GM18508 (cell line): Measurements from ENCODE around the gene P2RY2.
"Not testable (repeated sequence)": the region's sequence is repeated elsewhere in the genome, so short reads cannot be mapped to it uniquely, and the experiment has no call there.

Experiments used
- ATAC-seq: cut with Tn5 transposase; IDR thresholded peaks from one replicate; pipeline ENCODE4 v1.9.1; 2021; ENCODE audit warnings: moderate number of reproducible peaks; ENCODE audit not compliant: insufficient read depth, unreplicated experiment

Gene P2RY2

DNA sequence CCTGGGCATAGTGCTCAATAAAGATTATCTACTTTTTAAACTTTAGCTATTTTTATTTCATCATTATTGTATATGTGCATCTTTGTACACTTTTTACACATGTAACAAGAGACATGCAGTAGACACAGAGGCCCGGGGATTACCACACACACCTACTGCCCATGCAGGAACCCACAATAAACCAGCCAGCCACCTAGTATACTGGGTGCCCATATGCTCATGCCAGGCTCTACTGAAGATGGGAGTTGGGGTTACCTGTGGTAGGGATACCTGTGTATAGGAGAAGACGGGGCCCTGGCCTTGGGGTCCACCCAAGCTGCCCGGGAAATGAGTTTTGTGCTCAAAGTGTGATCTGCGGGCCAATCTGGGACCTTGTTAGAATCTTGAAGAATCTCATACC is 31.2 kb upstream of the P2RY2 start:
- no peak for ATAC-seq

DNA sequence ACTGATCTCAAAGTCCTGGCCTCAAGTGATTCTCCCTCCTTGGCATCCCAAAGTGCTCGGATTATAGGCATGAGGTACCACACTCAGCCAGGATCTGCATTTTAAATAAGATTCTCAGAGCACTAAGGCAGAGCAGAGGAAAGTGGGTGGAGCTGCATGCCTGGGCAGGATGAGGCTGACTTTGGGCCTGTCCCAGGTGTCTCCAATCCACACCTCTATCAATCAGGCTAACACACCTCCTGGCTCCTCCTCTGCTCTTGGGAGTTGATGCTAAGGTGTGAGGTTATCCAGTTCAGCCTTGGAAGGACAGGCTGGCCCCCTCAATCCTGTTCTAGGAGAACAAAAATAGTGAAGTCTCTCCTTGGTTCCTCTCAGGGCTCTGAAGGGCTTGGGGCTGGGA is 30.2 kb upstream of the P2RY2 start:
- ATAC-seq, result no peak

DNA sequence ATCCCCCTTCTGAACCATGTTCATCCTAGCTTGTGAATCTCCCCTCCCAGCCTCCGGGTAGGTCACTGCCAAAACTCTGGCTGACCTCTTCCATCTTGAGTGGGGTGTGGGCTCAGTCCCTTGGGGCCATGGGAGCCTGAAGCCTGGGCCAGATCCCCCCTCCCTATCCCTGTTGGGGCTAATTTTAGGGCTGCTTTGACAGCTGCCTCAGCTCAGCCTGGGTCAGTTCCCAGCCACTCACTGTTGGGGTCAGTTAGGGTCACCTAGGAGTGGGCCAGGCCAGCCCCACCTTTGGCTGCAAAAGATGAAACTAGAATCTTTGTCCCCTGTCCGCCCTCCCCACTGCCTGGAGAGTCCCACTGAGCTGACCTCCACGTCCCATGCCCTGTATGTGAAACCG is 29.8 kb upstream of the P2RY2 start:
- ATAC-seq, result no peak

DNA sequence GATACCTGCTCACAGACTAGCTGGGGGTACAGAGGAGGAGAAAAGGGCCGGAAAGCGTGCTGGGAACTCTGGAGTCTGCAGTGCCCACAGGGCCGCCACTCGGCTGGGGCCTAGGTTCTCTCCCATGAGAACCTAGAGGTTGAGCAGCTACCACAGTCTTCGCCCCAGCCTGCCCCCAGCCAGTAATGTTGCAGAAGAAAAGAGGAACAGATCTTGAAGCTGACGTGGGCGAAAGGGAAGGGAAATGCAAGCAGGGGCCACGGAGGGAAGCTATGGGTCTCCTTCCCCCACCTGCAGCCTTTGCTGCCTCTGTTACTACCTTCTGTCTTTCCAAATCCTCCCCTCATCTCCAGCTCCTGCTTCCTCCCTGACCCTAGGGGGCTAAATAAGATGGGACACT is 28.8 kb upstream of the P2RY2 start:
- no peak for ATAC-seq

DNA sequence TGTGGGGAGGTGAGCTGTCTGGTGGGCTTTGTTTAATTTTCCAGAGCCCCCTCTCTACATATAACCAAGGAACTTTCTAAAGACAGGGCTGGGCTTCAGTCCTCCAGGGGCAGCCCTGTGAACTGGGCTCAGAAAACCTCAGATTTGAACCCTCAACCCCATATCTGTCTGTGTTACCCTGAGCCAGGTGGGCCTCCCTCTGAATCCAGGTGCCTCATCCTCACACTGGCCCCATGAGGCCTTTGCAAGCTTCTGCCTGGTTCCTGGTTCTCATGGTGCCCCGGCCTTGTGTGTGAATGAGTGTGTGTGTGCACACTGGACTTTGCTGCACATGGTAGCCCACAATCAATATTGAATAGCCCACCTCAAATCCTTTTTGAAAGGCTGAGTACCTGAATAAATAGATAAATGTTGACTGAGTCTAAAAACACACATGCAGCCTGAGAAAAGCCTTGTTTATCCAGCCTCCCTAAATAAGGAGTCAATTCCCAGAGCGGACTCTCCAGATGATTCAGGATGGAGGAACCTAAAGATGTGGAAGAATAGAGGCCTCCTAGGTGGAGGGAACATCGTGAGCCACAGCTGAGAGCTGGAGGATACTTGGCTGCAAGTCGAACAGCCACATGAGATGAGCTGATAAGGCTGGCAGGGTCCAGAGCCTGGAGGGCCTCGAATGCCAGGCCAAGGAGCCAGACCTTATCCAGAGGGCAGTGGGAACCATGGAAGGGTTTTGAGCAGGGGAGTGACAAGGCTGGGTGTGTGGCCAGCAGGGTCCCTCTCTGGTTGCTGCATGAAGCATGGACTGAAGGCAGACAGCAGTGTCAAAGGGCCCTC is 28.1 kb upstream of the P2RY2 start:
- no peak for ATAC-seq

DNA sequence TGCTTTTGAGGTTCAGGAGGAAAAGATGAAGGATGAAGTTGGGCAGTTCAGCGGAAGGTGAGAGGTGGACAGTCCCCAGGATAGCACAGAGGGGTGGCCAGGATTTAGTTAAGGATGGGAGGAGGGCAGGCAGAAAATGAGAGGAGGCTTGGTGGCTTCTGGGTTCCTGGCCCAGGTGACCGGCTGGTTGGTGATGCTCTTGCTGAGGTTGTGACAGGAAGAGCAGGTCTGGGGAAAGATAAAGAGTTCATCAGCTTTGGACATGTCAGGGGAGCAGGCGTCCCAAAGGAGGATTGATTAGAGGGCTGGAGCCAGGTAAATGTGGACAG is 27.6 kb upstream of the P2RY2 start:
- ATAC-seq, result no peak

DNA sequence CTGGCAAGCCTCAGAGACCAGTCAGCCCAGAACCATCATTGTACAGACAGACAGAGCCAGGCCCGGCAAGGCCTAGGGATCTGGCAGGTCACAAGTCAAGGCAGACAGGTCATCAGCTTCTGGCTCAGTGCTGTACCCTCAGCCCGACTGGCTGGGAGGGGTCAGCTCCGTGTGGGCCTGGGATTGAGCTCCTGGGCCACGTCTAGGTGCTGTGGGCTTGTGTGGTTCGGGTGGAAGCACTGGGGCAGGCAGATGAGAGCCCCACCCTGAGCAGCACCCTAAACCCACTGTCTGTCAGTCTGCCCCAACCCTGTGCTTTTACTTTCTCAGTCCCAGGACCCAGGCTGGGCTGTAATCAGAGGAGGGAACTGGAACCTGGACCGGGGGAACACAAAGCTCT is 26.9 kb upstream of the P2RY2 start:
- ATAC-seq, result no peak

DNA sequence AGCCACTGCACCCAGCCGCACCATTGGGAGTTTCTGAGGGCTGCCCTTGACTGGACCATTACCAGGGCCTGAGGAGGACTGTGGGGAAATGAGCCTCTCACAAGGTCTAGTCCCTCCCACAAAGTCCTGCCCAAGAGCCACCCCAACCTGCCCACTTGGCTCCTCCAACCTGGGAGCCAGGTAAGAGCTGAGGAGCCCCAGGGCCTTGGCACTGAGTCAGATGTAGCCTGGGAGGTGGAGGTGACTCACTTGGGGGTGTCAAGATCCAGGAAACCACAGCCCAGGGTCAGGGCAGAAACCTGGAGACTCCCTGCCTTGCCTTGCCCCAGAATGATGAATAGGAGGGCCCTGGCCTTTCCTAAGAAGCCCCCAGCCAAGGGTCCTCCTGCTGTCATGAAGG is 25.8 kb upstream of the P2RY2 start:
- no peak for ATAC-seq

DNA sequence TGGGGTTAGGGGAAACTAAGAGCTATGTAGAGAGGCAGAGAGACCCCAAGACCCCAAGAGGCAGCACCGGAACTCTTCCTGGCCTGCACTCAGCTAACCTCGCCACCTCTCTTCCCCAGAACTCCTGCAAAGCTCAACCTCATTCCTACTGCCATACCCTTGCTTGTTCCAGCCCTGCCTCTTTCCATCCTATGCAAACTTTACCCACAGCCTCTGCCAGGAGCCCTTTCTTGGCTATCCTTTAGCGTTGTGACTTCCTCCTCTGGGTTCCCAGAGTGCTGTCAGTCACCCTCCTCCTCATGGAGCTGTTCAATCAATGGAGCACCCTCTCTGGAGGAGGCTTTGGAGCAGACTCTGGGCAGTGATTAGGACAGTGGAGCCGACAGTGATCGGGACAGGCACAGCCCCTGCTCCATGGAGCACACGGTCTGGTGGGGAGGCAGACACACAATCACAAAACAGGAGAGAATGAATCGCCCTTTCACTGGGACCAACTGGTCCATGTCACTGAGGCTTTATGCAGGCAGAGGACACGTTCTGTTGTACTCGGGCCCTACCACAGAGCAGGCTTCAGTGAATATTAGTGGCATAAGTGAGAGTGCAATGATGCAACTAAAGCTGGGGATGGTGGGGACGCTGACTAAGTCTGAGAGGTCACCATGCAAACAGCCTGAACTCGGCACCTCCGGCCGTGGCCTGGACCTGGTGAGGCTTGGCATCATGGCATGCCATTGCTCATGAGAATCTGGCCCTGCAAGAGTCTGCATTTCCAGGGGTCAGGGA is 24.6 kb upstream of the P2RY2 start:
- ATAC-seq, result no peak

DNA sequence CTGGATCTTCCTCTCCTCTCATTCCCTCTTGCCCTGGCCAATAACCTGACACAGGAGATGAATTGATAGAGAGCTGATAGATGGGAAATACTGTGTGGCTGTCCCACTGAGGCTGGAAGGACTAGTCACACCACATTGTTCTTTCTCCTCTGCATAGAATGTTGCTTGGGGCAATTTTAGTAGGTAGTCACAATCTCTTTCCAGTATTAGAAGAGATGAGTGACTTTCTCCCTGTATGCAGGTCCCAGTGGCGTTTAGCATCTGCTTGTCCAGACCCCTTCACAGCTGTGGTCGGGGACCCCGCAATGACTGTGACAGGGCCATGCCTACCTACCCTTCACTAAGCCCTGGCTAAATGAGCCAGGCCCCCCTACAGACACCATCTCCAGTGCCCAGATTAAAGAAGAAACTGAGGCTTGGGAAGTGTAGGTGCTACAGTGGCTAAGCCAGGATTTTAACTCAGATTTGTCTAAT is 24.0 kb upstream of the P2RY2 start:
- no peak for ATAC-seq

DNA sequence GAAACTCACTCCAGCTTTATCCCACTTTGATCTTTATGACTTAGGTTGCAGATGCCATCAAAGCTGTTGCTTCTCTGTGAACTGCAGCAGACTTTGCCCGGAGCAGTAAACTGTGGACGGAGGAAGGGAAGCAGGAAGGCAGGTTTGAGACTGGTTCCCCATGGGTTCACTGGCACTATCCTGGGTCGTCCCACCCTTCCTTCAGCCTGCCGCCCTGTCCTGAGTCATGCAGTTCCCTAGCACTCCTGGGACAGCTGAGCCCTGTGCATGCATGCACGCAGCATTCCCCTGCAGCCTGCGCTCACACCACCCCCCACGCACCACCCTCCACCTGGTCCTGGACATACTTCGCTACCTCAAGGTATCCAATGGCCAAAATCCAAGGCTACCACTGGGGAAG is 23.5 kb upstream of the P2RY2 start:
- no peak for ATAC-seq

DNA sequence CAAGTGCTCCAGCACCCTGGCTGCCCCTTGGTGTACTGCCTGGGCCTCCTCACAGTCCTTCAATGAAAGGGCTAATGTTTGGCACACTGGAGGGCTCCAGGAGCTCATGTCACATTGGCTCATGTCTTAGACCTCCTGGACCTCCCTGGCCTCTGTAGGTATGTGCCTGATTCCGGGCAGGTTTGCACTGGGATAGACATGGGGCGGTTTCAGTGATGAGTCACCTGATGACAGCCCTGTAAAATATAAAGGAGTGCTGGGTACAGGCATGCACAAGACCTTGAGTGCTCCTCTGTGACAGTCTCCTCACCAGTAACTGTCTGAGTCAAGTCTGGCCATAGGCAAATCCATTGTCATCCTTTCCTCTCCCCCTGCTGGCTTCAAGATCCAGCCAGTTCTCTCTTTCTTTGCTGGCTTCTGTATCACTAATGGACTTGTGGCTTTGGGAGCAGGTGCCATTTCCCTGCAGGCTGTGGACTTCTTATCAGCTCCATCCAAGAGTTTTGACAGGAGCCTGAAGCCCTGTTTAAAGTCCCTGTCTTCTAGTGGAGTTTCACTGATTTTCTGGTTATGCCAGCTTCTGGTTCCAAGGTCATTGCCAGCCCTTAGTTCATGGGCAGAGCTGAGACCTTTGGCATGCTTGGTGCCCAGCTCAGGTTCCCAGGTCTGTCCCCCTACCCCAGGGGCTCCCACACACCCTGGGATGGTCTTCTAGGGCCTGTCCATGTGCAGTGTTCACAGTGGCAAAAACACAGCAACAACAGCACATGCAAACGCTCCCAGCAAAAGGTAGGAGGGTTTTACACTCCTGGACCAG is 22.7 kb upstream of the P2RY2 start:
- no peak for ATAC-seq

DNA sequence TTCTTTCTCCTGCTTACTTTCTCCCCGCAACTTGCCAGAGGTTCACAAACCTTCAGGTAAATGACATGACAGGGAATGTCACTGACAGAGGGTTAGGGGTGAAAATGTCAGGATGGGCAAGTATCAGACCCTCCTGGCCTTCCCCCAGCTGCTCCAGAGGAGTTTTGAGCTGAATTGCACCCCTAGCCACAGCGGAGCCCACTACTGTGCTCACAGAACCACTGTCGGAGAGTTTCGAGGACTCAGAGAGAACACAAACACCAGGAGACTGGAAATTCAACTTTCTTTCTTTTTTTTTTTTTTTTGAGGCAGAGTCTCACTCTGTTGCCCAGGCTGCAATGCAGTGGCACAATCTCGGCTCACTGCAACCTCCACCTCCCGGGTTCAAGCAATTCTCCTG is 21.5 kb upstream of the P2RY2 start:
- no peak for ATAC-seq

DNA sequence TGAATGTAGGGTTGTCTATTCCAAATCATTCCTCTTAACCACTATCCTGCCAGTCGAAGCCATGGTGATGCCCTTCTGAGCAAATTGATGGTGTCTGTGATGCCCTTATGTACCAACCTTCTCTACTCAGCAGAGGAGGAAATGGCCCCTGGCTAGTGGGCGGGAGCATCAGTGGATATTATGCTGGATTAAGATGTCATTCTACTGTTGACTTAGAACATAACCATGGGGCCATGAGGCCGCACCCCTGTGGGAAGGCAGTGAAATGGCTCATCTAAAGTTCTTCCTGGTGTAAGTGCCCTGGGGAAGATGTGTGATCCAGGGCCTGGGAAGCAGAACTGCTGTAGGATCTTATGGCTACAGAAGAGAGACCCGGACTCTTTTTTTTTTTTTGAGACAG is 20.7 kb upstream of the P2RY2 start:
- ATAC-seq, result no peak

DNA sequence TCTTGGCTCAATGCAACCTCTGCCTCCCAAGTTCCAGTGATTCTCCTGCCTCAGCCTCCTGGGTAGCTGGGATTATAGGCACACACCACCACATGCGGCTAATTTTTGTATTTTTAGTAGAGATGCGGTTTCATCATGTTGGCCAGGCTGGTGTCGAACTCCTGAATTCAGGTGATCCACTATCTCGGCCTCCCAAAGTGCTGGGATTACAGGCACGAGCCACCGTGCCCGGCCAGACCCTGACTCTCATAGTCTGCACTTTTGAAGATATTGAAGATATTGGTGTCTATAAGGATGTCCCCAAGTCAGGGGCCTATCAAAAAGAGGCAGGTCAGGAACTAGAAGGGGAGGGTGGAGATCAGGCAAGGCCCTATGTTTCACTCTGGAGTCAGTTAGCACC is 20.3 kb upstream of the P2RY2 start:
- ATAC-seq, result not testable (repeated sequence)

DNA sequence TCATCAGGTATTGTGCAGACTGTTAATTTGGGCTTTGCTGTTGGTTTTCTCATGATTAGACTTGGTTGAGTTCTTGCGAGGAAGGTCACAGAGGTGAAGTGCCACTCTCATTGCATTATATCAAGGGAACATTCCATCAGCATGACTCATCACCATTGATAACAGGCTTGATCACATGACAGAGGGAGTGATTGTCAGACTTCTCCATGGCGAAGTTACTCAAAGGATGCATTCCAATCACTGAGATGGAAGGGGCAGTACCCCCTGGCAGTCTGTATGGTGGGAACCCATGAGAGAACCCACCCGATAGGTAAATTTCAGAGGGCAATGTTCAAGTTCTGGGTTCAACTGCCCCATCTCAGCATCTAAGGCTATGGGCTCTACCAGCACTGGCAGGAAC is 19.4 kb upstream of the P2RY2 start:
- no peak for ATAC-seq

DNA sequence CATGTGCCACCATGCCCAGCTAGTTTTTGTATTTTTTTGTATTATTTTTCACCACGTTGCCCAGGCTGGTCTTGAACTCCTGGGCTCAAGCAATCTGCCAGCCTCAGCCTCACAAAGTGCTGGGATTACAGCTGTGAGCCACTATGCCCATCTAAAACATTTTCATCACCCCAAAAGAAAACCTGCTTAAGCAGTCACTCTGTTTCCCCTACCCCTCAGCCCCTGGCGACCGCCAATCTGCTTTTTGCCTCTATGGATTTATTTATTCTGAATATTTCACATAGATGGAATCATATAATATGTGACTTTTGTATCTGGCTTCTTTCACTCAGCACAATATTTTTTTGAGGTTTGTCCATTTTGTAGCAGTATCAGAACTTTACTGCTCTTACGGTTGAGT is 18.6 kb upstream of the P2RY2 start:
- no peak for ATAC-seq

DNA sequence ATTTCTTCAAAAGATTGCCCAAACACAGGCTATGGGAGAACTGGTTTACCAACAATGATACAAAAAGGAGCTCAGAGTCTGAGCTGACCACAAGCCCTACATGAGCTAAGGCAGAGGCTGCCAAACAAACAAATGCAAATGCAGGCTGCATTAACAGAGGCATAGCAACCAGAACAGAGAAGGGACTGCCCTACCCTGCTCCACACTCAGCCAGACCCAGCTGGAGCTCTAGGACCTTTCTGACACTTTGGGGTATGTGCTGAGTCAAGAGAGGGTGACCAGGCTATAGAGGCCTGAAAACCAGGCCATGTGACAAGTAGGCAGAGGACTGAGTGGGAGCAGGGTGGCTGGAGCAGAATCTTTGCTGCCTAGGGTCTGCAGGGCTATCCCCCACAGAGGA is 17.8 kb upstream of the P2RY2 start:
- no peak for ATAC-seq

DNA sequence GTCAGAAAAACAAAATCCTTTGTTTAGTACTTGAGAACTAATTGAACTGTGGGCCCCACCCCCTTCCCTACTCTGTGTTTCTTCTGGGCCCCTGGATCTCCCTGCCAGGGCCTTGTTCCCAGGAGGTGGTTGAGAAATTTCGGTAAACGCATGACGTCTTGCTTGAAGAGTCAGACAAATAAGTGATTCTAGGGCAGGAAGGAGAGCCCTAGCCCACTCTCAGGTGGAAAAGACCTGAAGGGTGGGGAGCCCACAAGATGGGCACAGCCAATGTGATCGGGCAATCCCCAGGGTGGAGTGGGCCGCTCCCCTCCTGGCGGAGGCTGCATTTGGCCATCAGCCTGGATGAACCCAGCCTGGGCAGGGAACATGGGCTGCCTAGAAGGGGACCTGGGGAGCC is 16.8 kb upstream of the P2RY2 start:
- no peak for ATAC-seq

DNA sequence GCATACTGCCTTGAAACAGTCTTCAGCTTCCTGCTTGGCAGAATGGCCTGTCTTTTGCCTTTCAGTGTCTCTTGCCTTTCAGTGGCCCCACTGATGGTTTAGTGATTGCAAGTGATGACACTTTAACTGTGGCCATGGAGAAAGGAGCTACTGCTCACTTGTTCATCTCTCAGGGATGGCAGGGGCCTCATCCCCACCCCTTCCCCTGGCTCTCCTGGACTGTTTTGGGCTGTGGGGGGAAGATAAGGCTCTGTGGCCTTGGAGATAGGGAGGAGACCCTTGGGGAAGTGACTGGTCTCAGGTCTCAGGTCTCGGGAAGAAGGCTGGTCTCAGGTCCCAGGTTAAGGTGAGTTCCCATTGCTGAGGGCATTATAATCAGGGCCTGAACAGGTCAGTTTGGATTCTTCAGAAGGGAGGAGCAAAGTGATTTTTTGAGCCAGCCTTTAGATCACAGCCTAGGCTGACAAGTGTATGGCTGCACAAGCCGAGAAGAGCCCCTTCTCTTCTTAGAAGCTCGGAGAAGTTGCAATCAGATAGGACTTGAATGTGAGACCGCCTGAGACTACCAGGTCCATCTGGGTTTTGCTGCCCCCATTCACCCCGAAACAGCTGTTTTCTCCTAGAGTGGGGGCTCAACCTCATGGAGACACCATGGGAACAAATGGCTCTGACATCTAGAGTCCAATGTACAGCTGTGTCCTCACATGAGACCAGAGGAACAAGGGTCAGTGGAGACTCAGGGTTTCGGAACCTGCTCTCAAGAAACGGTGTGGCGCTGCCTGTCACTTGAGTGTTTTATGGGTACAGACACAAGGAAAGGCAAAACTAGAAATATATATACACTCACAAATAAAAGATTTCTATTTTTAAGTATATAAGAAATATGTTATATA is 15.9 kb upstream of the P2RY2 start:
- no peak for ATAC-seq
